ENCODE measurements around the gene OR4F17.
"Not testable (repeated sequence)": the region's sequence is repeated elsewhere in the genome, so short reads cannot be mapped to it uniquely, and the experiment has no call there.

The OR4F17 gene, protein sequence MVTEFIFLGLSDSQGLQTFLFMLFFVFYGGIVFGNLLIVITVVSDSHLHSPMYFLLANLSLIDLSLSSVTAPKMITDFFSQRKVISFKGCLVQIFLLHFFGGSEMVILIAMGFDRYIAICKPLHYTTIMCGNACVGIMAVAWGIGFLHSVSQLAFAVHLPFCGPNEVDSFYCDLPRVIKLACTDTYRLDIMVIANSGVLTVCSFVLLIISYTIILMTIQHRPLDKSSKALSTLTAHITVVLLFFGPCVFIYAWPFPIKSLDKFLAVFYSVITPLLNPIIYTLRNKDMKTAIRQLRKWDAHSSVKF

DNA sequence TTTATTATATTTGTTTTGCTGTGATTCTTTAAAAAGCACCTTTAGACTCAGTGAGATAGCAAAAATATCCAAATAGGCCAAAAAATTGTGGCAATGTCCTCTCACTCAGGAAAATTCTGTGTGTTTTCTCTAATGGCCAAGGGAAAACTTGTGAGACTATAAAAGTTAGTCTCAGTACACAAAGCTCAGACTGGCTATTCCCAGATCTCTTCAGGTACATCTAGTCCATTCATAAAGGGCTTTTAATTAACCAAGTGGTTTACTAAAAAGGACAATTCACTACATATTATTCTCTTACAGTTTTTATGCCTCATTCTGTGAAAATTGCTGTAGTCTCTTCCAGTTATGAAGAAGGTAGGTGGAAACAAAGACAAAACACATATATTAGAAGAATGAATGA lies at the start of gene OR4F17:
Gene OR4F17, plus strand, starts transcription at position 301 of the 400 bp plus-strand sequence. CDS start 3,575 bp downstream, outside the sequence.
- DNase-seq (ENCODE audit: low spot score) = not testable (repeated sequence)

DNA sequence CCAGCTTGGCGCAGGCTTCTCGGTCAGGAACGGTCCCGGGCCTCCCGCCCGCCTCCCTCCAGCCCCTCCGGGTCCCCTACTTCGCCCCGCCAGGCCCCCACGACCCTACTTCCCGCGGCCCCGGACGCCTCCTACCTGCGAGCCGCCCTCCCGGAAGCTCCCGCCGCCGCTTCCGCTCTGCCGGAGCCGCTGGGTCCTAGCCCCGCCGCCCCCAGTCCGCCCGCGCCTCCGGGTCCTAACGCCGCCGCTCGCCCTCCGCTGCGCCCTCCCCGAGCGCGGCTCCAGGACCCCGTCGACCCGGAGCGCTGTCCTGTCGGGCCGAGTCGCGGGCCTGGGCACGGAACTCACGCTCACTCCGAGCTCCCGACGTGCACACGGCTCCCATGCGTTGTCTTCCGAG lies 36.1 kb upstream of the OR4F17 start:
- not testable (repeated sequence) for DNase-seq (ENCODE audit: low spot score)

DNA sequence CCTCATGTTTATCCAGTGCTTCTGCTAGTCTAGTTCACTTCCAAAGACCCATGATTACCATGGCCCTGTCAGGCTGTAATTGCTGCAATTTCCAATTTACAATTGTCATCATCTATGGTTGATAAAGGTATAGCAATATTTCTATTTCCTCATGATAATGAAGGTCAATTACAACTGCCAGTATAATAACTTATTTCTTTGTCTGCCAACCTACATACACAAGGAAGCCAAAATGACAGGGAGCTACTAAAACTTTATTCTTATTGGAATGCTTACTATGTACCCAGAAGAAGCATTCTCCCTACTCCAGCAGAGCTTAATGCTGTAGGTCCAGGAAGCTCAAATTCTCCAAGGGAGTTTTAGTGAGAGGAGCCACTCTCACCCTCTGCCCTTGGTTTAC lies 24.0 kb upstream of the OR4F17 start:
- DNase-seq (ENCODE audit: low spot score) = not testable (repeated sequence)

DNA sequence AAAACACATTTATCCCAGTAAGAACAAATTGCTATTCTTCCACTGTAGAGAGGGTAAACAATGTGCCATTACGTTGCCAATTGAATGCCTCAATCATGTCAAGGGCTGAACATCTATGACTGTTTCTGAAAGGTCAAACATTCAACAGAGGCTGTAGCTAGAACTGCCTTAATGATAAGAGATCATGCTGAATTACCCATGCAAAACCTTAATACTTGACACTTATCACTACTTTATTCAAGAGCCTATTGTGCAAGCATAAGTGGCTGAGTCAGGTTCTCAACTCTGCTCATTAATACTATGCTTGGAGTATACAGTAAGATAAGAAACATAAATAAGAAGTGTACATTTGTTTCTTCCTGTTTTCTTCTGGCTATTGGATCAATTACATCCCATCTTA lies 23.3 kb upstream of the OR4F17 start:
- DNase-seq (ENCODE audit: low spot score) = not testable (repeated sequence)

DNA sequence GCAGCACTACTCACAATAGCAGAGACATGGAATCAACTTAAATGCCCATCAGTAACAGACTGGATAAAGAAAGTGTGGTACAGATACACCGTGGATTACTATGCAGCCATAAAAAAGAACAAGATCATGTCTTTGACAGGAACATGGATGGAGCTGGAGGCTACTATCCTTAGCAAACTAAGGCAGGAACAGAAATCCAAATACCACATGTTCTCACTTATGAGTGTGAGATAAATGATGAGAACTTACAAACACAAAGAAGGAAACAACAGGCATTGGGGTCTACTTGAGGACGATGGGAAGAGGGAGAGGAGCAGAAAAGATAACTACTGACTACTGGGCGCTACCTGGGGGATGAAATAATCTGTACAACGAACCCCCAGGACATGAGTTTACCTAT lies 16.2 kb upstream of the OR4F17 start:
- DNase-seq (ENCODE audit: low spot score) = not testable (repeated sequence)

DNA sequence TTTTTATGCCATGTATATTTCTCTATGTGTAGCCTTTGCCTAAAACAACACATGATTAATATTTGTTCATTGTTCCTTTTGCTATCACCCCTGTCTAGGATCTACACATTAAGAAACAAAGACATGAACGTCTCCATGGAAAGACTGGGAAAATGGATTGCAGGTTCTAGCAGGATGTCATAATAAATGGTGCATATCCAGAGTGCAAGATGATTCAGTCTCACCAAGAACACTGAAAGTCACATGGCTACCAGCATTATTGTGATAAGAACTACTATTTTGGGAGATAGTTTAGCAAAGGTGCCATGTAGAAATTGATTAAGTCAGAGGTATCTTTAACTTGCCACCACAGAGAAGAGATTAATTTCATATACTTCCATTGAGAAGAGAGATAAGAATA lies 12.1 kb upstream of the OR4F17 start:
- DNase-seq (ENCODE audit: low spot score) = not testable (repeated sequence)

DNA sequence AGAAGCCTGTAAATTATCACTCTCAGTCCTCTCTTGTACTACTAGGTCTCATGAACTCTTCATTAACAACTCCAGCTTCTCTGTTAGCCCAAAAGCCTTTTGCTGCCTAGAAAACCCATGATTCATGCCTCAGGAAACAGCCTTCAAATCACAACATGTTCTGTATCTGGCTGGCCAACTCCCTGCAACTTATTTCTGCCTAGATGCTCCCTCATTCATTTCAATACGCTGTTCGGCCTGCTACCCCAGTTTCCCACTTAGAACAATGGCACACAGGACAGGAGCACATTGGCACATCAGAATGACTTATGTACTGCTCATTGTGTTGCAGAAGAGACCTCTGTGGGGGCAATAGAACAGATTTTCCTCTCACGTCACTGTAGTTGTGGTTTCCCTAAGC lies 9.3 kb upstream of the OR4F17 start:
- DNase-seq (ENCODE audit: low spot score) = not testable (repeated sequence)

DNA sequence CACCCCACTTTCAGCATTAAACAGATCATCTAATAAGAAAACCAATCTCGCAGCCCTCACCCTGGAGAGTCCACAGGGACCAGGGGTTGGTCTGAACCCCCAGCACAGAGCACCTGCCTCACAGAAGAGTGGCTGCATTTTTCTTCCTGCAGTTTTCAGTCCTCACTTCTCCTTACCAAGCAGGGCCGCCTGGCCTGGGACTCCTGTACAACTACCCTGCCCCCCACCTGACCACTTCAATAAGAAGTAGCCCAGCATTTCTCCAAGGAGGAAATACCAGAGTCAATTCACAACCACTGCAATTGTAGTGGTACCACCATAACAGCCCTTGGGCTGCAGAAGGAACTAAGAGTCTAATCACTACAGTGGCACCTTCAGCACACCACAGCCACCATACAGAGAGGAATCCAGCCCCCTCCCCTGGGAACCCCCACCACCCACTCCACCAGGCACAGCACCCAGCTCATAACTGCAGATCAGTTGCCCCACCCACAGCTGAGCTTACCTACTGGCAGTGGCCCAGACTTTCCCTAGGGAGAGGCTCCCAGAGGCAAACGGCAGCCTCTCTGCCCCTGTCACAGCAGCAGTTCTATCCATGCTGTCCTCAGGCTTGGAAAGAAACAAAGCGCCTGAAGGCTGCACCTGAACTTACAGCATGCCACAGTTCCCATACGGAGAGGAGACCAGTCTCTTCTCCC lies 13.7 kb downstream of the OR4F17 start:
- not testable (repeated sequence) for DNase-seq (ENCODE audit: low spot score)
